HG03135 (cell line): ENCODE measurements around the gene CCDC107.

ENCODE experiments used
- ATAC-seq: cut with Tn5 transposase; IDR thresholded peaks from one replicate; pipeline ENCODE4 v1.9.1; 2021; ENCODE audit warnings: mild to moderate bottlenecking, moderate library complexity; ENCODE audit not compliant: unreplicated experiment

Gene CCDC107

GRCh38 chr9:35700031-35700430 is 41.9 kb downstream of the CCDC107 start:
- ATAC-seq = no peak

GRCh38 chr9:35700942-35701341 is 42.9 kb downstream of the CCDC107 start:
- no peak for ATAC-seq

DNA sequence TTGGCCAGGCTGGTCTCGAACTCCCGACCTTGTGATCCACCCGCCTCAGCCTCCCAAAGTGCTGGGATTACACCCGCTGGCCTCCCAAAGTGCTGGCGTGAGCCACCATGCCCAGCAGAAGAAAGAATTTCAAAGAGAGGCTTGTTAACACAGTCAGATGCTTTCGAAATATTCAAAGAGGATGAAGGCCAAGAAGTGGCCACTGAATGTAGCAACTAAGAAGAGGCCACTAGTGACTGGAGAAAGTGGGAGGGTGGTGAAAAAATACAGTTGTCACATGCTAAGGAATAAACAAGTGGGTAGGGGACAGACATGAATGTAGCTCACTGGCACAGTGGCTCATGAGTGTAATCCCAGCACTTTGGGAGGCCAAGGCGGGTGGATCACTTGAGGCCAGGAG is 44.6 kb downstream of the CCDC107 start:
- no peak for ATAC-seq

DNA sequence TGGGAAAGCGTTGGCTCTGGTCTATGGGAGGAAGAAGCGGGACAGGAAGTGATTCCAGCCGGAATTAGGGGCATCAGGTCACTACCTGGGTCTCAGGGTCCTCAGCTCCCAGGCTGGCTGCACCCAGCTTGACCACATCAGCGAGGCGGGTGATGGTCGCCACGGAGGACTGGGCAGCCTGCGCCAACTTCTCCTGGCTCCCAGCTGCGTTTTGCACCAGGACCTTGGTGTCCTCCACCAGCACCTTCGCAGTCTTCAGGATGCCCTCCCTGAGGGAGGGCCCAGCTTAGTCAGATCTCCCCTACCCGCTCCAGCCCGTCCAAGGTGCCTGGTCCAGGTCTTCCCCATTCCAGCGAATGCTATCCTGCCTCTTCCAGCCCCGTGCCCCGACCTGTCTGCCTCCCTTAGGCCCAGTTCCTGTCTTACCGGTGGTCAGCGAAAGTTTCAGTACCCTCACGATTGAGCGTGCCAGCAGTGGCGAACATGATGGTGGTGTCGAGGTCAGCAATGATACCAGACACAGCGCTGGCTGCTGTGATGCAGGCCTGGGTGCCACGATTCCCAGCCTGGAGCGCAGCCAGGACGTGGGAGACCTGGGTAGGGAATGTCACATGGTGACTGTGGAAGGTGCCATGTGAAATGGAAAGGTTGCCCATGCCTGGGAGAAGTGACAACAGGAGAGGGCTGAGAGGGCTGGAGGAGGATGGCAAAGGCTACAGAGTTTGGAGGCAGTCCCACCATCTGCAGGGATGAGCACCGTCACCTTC is 46.0 kb downstream of the CCDC107 start:
- ATAC-seq = no peak

- no peak for ATAC-seq
Observed at GRCh38 chr9:35705372-35705771, 47.3 kb downstream of the CCDC107 start.

DNA sequence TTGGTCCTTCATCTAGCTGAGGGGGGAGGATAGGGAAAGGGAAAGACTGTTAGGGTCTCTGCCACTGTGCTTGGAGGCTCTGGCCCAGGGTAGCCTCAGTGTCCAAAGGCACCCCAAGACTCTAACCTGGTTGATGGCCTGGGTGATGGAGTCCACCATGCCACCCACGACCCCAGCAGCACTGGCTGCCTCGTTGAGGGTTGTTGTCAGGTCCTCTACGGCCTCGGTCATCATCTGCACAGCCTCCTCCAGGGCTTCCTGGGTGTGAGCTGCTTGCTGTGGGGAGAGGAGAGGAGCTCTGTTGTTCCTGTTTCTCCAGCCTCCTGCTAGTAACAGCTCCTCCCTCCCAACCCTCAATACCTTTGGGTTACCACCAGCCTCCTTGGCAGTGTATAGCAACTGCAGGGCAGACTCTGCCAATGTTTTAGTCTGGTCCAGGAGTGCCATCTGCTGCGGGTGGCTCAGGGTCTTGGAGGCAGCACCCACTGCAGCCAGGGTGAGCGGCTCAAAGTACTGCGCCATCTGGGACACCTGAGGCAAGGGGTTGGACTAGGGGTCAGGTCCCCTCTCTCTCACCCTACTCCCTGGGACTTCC is 47.8 kb downstream of the CCDC107 start:
- no peak for ATAC-seq

- no peak for ATAC-seq
Observed at GRCh38 chr9:35706951-35707350, 48.9 kb downstream of the CCDC107 start.

- no peak for ATAC-seq
Observed at GRCh38 chr9:35708146-35708545, 50.1 kb downstream of the CCDC107 start.

- ATAC-seq = no peak
Observed at GRCh38 chr9:35710818-35711500, 52.9 kb downstream of the CCDC107 start.
